WTC11 (cell line): ENCODE data around the gene OCA2. TPM values are rescaled to one million over a fixed set of nuclear protein-coding genes. Genes with fewer than 3 reads are reported as not detected.
"Not testable (repeated sequence)": the region's sequence is repeated elsewhere in the genome, so short reads cannot be mapped to it uniquely, and the experiment has no call there.

Experiments used
- ATAC-seq: fragments of 200-7000 bp; cut with Tn5 transposase; 2 replicates; pipeline ENCODE4 v1.10.0; 2021; ENCODE audit warnings: mild to moderate bottlenecking, moderate library complexity
- CTCF ChIA-PET: fragments of 300-600 bp; sonication (Branson Sonifier 250); formaldehyde crosslinking; loops from one replicate; lab custom pipeline; 2021; ENCODE audit warnings: antibody characterized with exemption; lab: Charles Lee
- POLR2A ChIA-PET: fragments of 350-600 bp; sonication (Branson Sonifier 250); formaldehyde crosslinking; loops from one replicate; lab custom pipeline; 2021; ENCODE audit warnings: antibody characterized with exemption; lab: Charles Lee
- DNase-seq: peaks from one replicate; pipeline ENCODE4 v3.0.0; 2021; ENCODE audit warnings: low spot score
- H3K27ac Mint-ChIP-seq: 2 replicates; pipeline ENCODE4 v1.8.0; 2021; ENCODE audit warnings: mixed read lengths
- H3K27me3 Mint-ChIP-seq: 2 replicates; pipeline ENCODE4 v1.8.0; 2021; ENCODE audit warnings: low read depth, mild to moderate bottlenecking, moderate library complexity, mixed read lengths
- H3K36me3 Mint-ChIP-seq: 2 replicates; pipeline ENCODE4 v1.8.0; 2021; ENCODE audit warnings: mixed read lengths
- H3K4me1 Mint-ChIP-seq: 2 replicates; pipeline ENCODE4 v1.8.0; 2022; ENCODE audit warnings: mixed read lengths
- H3K4me3 Mint-ChIP-seq: 2 replicates; pipeline ENCODE4 v1.8.0; 2021; ENCODE audit warnings: mild to moderate bottlenecking, moderate library complexity, mixed read lengths
- H3K9me3 Mint-ChIP-seq: 2 replicates; pipeline ENCODE4 v1.8.0; 2021; ENCODE audit warnings: mixed read lengths
- ATF2 ChIP-seq: sonication (generic); formaldehyde crosslinking; IDR thresholded peaks from 2 replicates; pipeline ENCODE4 v1.8.1; 2022; ENCODE audit warnings: low read depth, missing genetic modification reagents, borderline replicate concordance
- CDX4 ChIP-seq: fragments of 250-450 bp; sonication (Bioruptor Pico); IDR thresholded peaks from 2 replicates; pipeline ENCODE4 v1.9.0; 2021; ENCODE audit warnings: moderate library complexity, mild to moderate bottlenecking, inconsistent platforms, borderline replicate concordance
- CREB1 ChIP-seq: sonication (generic); formaldehyde crosslinking; IDR thresholded peaks from 2 replicates; pipeline ENCODE4 v1.8.0; 2023; ENCODE audit warnings: mild to moderate bottlenecking, missing genetic modification reagents
- CREM ChIP-seq: sonication (generic); formaldehyde crosslinking; IDR thresholded peaks from 2 replicates; pipeline ENCODE4 v1.8.1; 2022; ENCODE audit warnings: mild to moderate bottlenecking, missing genetic modification reagents, moderate library complexity
- ELF4 ChIP-seq: sonication (generic); formaldehyde crosslinking; IDR thresholded peaks from 2 replicates; pipeline ENCODE4 v1.8.1; 2022; ENCODE audit warnings: low read depth, mild to moderate bottlenecking, moderate library complexity, missing genetic modification reagents
- FOXK1 ChIP-seq: sonication (generic); formaldehyde crosslinking; IDR thresholded peaks from 2 replicates; pipeline ENCODE4 v1.8.0; 2022; ENCODE audit warnings: mild to moderate bottlenecking, moderate library complexity, missing genetic modification reagents
- GABPB1 ChIP-seq: sonication (generic); formaldehyde crosslinking; IDR thresholded peaks from 2 replicates; pipeline ENCODE4 v1.8.1; 2023; ENCODE audit warnings: mild to moderate bottlenecking, missing genetic modification reagents
- GRHL2 ChIP-seq: fragments of 250-450 bp; sonication (Bioruptor Pico); IDR thresholded peaks from 2 replicates; pipeline ENCODE4 v1.8.0; 2022; ENCODE audit warnings: mild to moderate bottlenecking, moderate library complexity; ENCODE audit not compliant: insufficient replicate concordance, severe bottlenecking
- HMGA2 ChIP-seq: fragments of 250-450 bp; sonication (Bioruptor Pico); IDR thresholded peaks from 2 replicates; pipeline ENCODE4 v1.4.0; 2021; ENCODE audit warnings: mild to moderate bottlenecking, moderate library complexity
- MXD4 ChIP-seq: fragments of 250-450 bp; sonication (Bioruptor Pico); IDR thresholded peaks from 2 replicates; pipeline ENCODE4 v1.8.0; 2021; ENCODE audit warnings: mild to moderate bottlenecking, moderate library complexity, borderline replicate concordance
- MYBL2 ChIP-seq: sonication (generic); formaldehyde crosslinking; IDR thresholded peaks from 2 replicates; pipeline ENCODE4 v1.8.1; 2023; ENCODE audit warnings: mild to moderate bottlenecking, moderate library complexity, missing genetic modification reagents
- NR2C2 ChIP-seq: sonication (generic); formaldehyde crosslinking; IDR thresholded peaks from 2 replicates; pipeline ENCODE4 v1.8.0; 2022; ENCODE audit warnings: mild to moderate bottlenecking, missing genetic modification reagents
- OVOL2 ChIP-seq: fragments of 250-450 bp; sonication (Bioruptor Pico); IDR thresholded peaks from 2 replicates; pipeline ENCODE4 v1.9.0; 2021; ENCODE audit warnings: mild to moderate bottlenecking, borderline replicate concordance
- SOX15 ChIP-seq: fragments of 250-450 bp; sonication (Bioruptor Pico); IDR thresholded peaks from 2 replicates; pipeline ENCODE4 v1.9.0; 2021; ENCODE audit warnings: mild to moderate bottlenecking
- ZBTB21 ChIP-seq: sonication (generic); formaldehyde crosslinking; IDR thresholded peaks from 2 replicates; pipeline ENCODE4 v1.8.1; 2023; ENCODE audit warnings: mild to moderate bottlenecking, missing genetic modification reagents, borderline replicate concordance
- ZNF423 ChIP-seq: fragments of 250-450 bp; sonication (Bioruptor Pico); IDR thresholded peaks from 2 replicates; pipeline ENCODE4 v2.1.2; 2022; ENCODE audit warnings: mild to moderate bottlenecking, moderate library complexity
- ZNF425 ChIP-seq: fragments of 250-450 bp; sonication (Bioruptor Pico); conservative IDR thresholded peaks from 2 replicates; pipeline ENCODE4 v1.9.0; 2021; ENCODE audit warnings: mild to moderate bottlenecking
- total RNA-seq: library from RNA; stranded (reverse); gene quantifications from 3 replicates; pipeline ENCODE4 v1.2.3, GENCODE V29; 2021
- TF ChIP-seq, protein P1 (sequence below): fragments of 250-450 bp; sonication (Bioruptor Pico); IDR thresholded peaks from 2 replicates; pipeline ENCODE4 v1.9.0; 2021; ENCODE audit warnings: mild to moderate bottlenecking
- TF ChIP-seq, protein P2 (sequence below): sonication (generic); formaldehyde crosslinking; IDR thresholded peaks from 2 replicates; pipeline ENCODE4 v1.8.1; 2023; ENCODE audit warnings: mild to moderate bottlenecking, missing genetic modification reagents, moderate library complexity
- TF ChIP-seq, protein P3 (sequence below): sonication (generic); formaldehyde crosslinking; IDR thresholded peaks from 2 replicates; pipeline ENCODE4 v1.8.0; 2022; ENCODE audit warnings: mild to moderate bottlenecking, missing genetic modification reagents

OCA2 gene
- total RNA-seq, 1 experiment from 2014 or later: 0.39 TPM

DNA sequence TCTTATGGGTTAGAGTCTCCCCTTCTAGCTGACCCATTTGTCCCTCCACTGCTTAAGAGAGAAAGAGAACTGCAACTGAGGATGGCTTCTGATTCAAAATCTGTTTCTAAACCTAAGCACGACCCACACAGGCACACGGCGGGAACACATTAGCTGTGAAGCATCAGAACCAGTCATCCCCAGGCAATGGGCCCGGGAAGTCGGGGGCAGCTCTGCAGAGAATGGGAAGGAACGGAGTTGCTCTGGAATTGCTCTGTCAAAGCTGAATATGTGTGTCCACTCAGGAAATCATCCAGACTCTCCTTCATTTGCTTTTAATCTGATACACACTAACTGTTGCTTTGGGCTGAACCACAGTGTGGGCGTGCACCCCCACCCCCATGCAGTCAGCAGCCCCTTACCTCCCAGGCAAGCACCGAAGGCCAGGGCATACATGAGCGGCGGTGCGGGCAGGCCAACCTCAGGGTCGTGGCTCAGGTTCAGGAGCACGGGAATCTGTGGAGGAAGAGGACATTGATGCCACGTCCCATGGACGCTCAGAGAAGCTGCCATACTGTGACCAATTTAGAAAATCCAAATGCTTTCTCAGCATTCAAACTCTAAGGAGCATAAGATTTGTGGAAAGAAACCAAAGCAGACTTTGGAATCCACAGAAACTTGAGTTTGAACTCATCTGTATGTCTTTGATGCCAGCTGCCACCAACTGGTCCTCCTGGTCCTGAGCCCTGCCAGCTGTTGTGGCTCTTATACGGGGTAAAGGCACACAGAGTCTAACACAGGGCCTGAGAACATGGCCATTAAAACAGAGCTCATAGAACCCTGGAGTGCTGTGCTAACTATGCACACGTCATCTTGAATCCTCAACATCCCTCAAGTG is 247.9 kb downstream of the OCA2 start (continued):
- TF ChIP-seq, protein P1, sequence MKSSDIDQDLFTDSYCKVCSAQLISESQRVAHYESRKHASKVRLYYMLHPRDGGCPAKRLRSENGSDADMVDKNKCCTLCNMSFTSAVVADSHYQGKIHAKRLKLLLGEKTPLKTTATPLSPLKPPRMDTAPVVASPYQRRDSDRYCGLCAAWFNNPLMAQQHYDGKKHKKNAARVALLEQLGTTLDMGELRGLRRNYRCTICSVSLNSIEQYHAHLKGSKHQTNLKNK (CRISPR knock-in tag): no peak
- TF ChIP-seq, protein P2, sequence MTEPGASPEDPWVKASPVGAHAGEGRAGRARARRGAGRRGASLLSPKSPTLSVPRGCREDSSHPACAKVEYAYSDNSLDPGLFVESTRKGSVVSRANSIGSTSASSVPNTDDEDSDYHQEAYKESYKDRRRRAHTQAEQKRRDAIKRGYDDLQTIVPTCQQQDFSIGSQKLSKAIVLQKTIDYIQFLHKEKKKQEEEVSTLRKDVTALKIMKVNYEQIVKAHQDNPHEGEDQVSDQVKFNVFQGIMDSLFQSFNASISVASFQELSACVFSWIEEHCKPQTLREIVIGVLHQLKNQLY (CRISPR knock-in tag): no peak
- no peak for TF ChIP-seq SOX15 (CRISPR knock-in tag)
- no peak for TF ChIP-seq CDX4
- no peak for TF ChIP-seq HMGA2 (CRISPR knock-in tag)
- TF ChIP-seq ZBTB21 (CRISPR knock-in tag): no peak
- TF ChIP-seq GRHL2 (CRISPR knock-in tag): no peak

DNA sequence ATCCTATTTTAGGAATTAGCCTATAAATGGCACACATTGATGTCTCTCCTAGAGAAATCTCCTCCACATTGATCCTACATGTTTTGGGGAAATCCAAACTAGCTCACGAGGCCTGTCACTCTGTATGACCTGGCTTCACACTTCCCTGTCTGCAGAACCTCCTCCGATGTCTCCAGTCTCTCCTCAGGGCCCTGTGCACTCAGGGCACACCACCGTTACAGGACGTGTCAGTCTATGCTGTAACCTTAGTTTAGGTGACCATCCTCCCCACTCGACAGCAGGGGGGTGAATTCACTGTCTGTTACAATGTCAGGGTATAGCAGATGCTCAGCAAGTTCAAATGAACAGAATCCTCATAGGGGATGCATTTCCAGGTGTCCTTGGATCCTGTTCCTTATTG is 249.1 kb downstream of the OCA2 start:
- ChIA-PET CTCF (interaction anchor here (0.5 kb wide), 1 partner anchor 587 kb away, joined by 3 read pairs; no protein-coding TSS in a partner anchor), POLR2A (no interaction called here)
- no peak for ATAC-seq
- H3K27ac Mint-ChIP-seq: no peak overlapping the region
- TF ChIP-seq NR2C2 (no peak), ZNF425 (CRISPR knock-in tag) (no peak), MXD4 (CRISPR knock-in tag) (no peak), ZNF423 (no peak), GABPB1 (CRISPR knock-in tag) (no peak), CREM (CRISPR knock-in tag) (no peak)
- H3K27me3 Mint-ChIP-seq: no peaks in the 10 kb centered on the region; the same call in 1 of the 2 replicates
- H3K4me3 Mint-ChIP-seq: no peak overlapping the region
- no peaks in the 10 kb centered on the region for H3K4me1 Mint-ChIP-seq
- H3K36me3 Mint-ChIP-seq: no peaks in the 10 kb centered on the region
- no peak for DNase-seq
- H3K9me3 Mint-ChIP-seq: peaks cover 6% of the 10 kb centered on the region

- H3K27me3 Mint-ChIP-seq, DNase-seq, ATAC-seq, CTCF ChIA-PET, H3K9me3 Mint-ChIP-seq, H3K4me3 Mint-ChIP-seq, H3K4me1 Mint-ChIP-seq, POLR2A ChIA-PET, H3K36me3 Mint-ChIP-seq, H3K27ac Mint-ChIP-seq: not testable (repeated sequence)
Observed at GRCh38 chr15:27848936-27849335, 250.2 kb downstream of the OCA2 start.

DNA sequence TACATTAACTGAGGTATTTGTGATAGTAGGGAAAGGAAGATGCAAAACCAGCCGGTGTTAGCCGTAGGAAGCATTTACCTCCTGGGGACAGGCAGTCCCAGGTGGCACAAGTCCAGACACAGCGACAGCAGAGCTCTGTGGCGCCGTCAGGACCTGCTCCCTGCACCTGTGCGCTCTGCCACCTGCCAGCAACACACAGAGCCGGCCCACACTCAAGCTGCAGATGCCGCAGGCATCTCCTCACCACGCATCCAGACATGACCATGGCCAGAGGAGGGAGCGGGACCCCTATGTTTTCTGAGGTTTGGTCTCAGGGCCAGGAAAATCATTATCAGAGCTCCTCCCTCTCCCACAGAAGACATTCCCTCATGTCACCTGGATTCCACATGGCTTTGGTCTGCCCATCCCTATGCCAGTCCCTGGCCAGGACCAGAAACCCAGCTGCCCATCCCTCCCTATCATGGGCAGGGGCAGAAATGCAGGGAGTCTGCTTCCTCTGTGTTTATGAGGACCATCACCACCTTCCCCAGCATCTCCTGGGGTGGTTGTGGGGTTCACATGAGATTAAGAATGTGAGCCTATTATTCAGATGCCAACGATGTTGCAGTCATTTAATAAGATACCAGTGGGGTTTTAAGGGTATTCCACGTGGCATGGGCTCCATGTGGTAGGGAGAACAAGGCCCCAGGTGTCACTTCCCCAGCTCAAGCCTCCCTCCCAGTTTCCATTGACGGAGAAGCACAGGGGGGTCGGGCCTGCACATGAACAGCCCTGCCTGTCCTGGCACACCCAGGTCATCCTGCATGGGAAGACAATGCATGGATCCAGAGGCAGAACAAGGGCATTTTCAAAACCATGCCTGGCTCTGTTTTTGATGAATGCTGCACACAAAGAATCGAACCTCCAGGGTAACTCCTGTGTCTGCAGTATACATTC is 251.1 kb downstream of the OCA2 start:
- ChIA-PET CTCF (no interaction called here), POLR2A (no interaction called here)
- Mint-ChIP-seq H3K4me3 (no peak overlapping the region), H3K36me3 (no peaks in the 10 kb centered on the region), H3K4me1 (no peaks in the 10 kb centered on the region), H3K9me3 (peaks cover 6% of the 10 kb centered on the region), H3K27me3 (no peaks in the 10 kb centered on the region; the same call in 1 of the 2 replicates), H3K27ac (no peak overlapping the region)
- ATAC-seq (no peak), DNase-seq (no peak)
- TF ChIP-seq OVOL2 (CRISPR knock-in tag) (no peak), MYBL2 (CRISPR knock-in tag) (no peak), ATF2 (no peak), FOXK1 (CRISPR knock-in tag) (no peak), ELF4 (no peak), CREB1 (CRISPR knock-in tag) (no peak)
- TF ChIP-seq, protein P1 (CRISPR knock-in tag): no peak
- TF ChIP-seq, protein P3, sequence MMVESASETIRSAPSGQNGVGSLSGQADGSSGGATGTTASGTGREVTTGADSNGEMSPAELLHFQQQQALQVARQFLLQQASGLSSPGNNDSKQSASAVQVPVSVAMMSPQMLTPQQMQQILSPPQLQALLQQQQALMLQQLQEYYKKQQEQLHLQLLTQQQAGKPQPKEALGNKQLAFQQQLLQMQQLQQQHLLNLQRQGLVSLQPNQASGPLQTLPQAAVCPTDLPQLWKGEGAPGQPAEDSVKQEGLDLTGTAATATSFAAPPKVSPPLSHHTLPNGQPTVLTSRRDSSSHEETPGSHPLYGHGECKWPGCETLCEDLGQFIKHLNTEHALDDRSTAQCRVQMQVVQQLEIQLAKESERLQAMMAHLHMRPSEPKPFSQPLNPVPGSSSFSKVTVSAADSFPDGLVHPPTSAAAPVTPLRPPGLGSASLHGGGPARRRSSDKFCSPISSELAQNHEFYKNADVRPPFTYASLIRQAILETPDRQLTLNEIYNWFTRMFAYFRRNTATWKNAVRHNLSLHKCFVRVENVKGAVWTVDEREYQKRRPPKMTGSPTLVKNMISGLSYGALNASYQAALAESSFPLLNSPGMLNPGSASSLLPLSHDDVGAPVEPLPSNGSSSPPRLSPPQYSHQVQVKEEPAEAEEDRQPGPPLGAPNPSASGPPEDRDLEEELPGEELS (CRISPR knock-in tag): no peak
